GM18907 (cell line): ENCODE results near the gene NEIL1.
"Not testable (repeated sequence)": the region's sequence is repeated elsewhere in the genome, so short reads cannot be mapped to it uniquely, and the experiment has no call there.

ENCODE experiments used
- ATAC-seq: cut with Tn5 transposase; IDR thresholded peaks from one replicate; pipeline ENCODE4 v1.9.1; 2021; ENCODE audit warnings: mild to moderate bottlenecking, moderate library complexity; ENCODE audit not compliant: unreplicated experiment

Gene NEIL1

DNA sequence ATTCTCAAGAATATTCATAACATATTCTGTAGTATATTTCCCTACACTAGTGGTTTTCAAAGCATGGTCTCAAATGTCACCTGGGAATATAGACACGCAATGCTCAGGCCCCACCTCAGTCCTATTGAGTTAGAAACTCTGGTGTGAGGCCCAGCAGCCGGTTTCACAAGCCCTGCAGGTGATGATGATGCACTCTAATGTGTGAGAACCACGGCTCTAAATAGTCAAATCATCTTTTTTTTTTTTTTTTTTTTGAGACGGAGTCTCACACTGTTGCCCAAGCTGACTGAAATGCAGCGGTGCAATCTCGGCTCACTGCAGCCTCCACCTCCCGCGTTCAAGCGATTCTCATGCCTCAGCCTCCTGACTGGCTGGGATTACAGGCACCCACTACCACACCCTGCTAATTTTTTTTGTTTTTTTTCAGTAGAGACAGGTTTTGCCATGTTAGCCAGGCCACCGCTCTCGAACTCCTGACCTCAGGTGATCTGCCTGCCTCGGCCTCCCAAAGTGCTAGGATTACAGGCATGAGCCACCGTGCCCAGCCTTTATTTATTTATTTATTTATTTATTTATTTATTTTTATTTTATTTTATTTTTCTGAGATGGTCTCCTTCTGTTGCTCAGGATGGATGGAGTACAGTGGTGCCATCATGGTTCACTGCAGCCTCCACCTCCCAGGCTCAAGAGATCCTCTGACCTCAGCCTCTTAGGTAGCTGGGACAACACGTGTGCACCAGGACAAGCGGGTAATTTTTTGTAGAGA is 13.0 kb upstream of the NEIL1 start:
- not testable (repeated sequence) for ATAC-seq

DNA sequence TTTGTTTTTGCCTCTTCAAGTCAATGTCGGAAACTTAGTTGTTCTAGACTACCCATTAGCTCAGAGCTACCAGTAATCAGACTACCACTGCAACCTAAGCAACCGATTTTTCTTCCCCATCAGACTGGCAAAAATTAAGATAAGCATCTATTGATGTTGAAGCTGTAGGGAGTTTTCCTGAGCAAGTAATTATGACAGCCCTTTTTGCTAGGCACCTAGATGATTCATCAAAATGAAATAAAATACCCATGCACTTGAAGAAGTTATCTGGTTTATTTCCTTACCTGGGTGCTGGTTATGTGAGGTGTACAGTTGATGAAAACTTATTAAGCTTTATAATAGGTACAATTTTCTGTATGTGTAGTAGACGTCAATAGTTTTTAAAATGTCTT is 11.5 kb upstream of the NEIL1 start:
- ATAC-seq, result no peak

DNA sequence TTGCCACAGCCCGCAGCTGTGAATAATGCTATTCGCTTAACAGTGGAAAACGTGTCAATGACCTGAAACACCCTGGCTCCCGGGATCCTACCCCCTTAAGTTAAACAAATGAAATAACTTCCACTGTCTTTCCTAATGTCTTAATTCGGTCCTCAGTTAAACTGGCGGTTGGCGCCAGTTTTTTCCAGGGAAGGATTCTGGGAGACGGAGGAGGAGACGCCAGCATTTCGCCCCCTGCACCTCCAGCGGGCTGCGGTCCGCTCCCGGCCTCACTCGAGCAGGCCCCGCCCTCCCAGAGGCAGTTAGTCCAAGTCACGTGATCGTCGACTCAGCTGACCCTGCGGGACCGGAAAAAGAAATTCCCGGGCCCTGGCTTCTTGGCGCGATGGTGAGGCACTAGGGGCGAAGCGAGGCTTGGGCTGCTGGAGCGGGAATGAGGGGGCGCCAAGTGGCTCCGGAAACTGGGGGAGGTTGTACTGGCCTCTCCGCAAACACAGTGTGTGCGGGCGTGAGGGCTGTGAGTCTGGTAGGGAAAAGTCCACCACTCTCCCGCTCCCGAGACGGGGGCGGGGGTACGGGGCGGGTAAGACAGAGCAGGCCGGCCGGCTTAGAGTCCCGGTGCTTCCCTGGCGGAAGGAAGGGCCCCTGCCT is 11.0 kb upstream of the NEIL1 start, which contains the start of gene COMMD4:
TSS of gene COMMD4 (plus strand) at position 359 of the 651 bp plus-strand sequence. CDS start at position 386, 27 bp downstream.
- ATAC-seq, result no peak

DNA sequence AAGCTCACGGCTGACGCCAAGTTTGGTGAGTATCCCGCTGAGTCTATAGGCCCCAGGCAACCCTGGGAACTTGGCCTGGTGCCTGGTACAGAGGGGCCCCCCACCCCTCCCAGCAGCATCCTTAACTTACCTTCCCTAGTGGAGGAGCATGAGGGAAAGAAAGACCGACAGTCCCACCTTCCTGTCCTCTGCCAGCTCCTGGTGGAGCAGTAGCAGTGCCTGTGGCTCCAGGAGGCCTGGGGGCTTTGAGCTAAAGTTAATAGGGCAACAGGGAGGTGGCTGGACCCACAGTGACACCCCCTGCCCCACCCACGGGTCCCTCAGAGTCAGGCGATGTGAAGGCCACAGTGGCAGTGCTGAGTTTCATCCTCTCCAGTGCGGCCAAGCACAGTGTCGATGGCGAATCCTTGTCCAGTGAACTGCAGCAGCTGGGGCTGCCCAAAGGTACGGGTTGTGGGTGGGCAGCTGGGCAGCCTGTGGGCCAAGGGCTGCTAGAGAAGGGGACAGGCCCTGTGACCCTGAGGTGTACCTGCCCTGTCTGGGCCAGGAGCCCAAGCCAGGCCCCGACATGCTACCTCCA is 8.1 kb upstream of the NEIL1 start:
- ATAC-seq, result no peak

DNA sequence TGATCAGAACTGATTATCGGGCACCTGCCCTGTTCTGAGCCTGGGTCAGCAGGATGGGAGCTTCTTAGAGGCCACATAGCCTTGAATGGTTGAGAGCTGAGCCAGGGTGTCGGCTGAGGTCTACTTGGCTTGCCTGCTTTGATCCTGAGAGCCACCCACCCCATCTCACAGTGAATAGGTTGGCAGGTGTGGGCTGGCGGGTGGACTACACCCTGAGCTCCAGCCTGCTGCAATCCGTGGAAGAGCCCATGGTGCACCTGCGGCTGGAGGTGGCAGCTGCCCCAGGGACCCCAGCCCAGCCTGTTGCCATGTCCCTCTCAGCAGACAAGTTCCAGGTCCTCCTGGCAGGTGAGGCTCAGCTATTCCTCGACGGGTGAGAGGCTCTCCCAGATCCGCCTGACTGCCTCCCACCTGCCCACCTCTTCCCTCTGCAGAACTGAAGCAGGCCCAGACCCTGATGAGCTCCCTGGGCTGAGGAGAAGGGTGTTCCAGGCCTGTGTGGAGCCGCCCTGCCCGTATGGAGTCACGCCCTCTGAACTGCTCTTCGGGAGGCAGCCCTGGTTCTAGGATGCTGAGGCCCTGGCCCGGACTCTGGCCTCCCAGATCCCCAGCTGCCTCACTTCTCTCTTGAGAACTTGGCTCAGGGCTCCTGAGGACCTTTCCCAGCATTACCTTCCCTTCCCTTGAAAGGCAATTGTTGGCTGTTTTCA is 7.2 kb upstream of the NEIL1 start:
- no peak for ATAC-seq

DNA sequence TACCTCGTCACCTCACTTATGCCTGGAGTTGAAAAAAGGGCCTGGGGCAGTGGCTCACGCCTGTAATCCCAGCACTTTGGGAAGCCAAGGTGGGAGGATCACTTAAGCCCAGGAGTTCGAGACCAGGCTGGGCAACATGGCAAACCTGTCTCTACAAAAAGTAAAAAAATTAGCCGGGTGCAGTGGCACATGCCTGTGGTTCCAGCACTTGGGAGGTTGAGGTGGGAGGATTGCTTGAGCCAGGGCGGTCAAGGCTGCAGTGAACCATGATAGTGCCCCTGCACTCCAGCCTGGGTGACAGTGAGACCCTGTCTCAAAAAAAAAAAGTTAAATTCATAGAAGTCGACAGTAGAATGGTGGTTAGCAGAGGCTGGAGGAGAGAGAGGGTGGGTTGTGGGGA is 4.6 kb upstream of the NEIL1 start:
- ATAC-seq, result no peak

DNA sequence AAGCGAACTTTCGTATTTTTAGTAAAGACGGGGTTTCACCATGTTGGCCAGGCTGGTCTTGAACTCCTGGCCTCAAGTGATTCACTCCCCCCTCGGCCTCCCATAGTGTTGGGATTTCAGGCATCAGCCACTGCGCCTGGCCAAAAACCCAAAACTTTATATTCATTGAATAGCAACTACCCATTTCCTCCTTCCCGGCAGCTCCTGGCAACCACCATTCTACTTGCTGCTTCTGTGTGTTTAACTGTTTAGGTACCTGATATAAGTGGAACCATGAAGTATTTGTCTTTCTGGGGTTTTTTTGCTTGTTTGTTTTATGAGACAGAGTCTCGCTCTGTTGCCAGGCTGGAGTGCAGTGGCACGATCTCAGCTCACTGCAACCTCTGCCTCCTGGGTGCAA is 2.9 kb upstream of the NEIL1 start:
- ATAC-seq, result not testable (repeated sequence)

DNA sequence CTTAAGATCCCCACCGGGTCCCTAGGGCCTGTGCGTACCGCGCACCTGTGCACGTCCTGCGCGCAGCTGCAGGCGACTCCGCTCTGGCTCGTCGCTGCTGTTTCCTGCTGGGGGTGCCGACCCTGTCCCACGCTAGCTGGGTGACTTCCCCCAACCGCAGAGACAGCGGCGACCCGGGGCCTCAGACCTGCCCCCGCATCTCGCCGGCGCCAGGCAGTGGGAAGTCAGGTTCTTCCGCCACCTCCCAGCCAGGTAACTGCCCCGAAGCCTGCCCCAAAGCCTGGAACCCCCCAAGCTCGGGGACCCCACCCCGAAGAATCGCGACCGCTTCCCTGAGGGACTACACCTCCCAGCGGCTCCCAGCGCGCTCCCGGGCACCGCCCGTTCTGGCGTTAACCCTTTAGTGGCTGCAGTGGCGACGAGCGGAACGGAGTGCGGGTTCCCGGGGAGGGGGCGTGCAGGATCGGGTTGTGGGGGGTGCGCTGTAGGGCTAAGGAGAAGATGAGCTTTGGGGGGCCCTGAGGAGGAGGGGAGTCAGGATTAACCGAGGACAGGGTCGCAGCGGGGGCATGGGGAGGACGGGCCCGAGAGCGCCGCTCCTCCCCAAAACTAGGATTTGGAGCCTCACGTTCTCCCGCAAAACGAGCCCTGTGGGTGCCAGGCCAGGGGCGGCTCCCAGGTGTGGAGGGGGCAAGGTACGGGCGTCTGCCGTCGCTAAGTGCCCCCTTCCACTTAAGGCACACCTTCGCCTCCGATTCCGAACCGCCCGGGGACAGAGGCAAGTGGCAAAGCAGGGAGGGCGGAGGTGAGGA is 589 bp downstream of the NEIL1 start:
- no peak for ATAC-seq

DNA sequence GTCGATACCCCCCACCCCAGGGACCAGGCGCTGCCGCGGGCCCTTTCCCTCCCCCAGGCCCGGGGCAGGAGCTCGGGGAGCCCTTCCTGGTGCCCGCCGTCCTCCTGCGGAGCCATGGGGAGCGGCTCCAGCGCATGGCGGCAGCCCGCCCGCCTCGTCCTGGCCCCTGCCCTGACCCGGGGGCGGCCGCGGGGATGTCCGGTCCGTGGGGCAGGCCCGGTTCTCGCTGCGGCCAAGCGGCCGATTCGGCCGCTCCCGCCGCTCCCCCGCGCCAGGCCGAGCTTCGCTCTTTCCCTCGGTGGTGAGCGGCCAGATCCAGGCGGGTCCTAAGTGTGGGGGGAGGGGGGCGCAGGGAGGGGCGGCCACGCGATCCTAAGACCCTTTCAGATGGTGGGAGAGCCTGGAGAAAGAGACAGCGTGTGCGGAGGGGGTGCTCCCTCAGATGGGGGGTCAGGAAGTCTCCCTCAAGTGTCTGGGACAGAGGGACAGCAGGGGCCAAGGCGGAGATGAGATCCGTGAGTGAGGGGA is 1.3 kb downstream of the NEIL1 start:
- no peak for ATAC-seq

DNA sequence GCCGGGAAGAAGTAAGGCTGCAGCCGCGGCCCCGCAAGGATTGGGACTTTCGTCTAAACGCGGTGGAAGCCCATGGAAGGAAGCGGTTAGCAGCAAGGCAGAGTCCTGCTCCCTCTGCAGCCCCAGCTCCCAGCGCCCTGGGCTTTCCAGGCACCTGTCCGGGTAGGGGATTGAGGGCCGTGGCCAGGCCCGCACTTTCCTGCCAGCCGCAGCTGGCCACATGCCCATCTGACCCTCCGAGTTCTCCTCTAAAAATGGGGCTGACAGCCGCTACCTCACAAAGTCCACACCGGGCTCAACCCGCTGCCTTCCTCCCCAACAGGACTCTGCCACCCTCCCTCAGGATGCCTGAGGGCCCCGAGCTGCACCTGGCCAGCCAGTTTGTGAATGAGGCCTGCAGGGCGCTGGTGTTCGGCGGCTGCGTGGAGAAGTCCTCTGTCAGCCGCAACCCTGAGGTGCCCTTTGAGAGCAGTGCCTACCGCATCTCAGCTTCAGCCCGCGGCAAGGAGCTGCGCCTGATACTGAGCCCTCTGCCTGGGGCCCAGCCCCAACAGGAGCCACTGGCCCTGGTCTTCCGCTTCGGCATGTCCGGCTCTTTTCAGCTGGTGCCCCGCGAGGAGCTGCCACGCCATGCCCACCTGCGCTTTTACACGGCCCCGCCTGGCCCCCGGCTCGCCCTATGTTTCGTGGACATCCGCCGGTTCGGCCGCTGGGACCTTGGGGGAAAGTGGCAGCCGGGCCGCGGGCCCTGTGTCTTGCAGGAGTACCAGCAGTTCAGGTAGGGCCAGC is 1.9 kb downstream of the NEIL1 start:
- no peak for ATAC-seq

DNA sequence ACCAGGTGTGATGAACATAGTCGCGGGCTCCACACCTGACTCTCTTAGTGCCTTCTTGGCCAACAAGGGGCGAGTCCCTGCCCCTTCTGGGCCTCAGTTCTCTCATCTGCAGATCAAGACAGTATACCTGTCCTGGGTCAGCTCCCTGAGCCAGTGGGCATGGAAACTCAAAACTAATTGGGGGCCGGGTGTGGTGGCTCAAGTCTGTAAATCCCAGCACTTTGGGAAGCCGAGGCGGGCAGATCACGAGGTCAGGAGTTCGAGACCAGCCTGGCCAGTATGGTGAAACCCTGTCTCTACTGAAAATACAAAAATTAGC is 2.5 kb downstream of the NEIL1 start:
- ATAC-seq, result not testable (repeated sequence)

DNA sequence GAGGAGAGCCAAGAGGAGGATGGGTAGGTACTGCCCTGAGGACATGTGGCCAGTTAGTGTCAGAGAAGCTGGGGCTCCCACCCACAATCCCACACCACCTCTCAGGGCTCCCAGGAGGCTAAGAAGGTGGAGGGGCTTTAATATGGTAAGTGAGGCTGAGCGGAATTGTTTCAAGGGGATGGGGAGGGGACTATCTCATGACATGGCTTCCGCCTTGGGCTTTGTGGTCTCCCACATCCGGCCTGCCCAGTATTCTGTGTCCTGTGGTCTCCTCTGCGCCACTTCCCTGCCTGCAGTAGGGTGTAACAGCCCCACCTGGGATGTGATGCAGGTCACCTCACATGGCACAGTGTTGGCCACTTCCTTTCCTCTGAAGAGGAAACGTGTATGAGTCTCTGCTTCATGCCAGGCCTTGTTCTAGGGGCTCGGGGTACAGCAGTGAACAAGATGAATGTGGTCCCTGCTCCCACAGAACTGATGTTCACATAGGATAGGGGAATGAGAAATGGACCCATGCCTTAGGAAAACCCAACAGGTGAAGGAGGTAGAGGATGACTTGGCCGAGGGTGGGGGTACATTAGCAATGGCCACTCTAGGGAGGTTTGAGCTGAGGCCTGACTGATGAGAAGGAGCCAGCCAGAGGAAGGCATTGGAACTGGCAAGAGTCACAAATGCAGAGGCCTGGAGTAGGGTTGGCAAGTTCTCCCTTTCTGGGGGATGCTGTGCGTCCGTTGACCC is 3.2 kb downstream of the NEIL1 start:
- peak; percentile 50 for ATAC-seq

DNA sequence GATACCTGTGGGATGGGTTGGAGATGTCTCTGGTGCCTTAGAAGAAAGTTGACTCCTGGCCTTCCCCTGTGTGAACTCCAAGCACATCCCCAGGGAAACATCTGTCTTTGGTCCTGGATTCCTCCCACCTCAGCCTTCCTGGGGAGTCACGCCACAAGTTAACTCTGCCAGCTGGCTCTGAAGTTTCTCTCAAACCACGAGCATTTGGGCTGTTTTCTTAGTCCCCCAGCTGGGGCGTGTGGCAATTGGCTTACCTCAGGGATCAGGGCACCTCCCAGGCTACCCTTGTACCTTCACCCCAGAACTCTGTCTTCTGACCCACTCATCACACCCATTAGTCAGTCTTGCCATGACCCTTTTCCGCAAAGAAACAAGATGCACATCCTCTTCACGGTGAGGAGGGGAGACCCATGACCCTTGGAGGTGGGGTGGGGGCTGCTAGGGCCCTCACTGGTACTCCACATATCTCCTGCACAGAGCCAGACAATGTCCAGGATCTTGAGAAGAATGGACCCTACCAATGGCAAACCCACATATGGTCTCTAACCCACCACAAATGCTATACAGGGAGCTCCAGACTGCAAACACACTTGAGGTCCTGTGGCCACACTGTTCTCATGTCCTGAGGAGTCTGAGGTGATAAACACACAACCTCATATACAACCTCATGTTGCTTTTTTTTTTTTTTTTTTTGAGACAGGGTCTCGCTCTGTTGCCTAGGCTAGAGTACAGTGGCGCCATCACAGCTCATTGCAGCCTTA is 3.9 kb downstream of the NEIL1 start:
- no peak for ATAC-seq

DNA sequence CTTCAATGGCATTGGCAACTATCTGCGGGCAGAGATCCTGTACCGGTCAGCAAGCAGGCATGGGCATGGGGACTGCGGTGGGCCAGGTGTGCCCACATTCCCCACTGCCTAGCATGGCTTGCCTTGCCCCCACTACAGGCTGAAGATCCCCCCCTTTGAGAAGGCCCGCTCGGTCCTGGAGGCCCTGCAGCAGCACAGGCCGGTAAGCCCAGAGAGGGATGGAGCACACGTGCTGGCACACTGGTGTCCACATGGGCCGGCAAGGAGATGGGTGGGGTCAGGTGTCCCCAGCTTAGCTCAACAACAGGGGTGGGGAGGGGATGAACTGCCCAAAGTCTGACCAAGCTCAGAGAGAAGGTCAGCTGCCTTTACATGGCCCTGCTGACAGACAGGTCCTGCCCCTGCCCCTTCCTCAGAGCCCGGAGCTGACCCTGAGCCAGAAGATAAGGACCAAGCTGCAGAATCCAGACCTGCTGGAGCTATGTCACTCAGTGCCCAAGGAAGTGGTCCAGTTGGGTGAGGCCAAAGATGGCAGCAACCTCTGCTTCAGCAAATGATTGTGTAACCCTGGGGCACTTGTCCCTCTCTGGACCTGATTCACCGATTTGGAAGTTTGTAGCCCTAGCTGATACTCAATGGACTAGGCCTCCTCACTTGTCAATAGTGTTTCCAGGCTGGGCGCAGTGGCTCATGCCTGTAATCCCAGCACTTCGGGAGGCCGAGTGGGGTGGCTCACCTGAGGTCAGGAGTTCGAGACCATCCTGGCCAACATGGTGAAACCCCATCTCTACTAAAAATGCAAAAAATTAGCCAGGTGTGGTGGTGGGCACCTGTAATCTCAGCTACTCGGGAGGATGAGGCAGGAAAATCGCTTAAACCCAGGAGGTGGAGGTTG is 5.6 kb downstream of the NEIL1 start:
- no peak for ATAC-seq

DNA sequence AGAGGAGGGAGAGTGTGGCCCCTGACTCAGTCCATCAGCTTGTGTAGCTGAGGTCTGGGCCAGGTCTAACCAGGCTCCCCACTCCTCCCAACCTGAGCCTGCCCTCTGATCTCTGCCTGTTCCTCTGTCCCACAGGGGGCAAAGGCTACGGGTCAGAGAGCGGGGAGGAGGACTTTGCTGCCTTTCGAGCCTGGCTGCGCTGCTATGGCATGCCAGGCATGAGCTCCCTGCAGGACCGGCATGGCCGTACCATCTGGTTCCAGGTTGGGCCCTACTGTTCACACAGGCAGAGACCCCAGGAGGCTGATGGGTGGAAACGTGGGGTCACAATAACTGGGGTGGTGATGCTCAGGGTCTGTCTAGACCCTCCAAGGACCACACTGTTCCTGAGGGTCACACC is 6.8 kb downstream of the NEIL1 start:
- ATAC-seq, result no peak

DNA sequence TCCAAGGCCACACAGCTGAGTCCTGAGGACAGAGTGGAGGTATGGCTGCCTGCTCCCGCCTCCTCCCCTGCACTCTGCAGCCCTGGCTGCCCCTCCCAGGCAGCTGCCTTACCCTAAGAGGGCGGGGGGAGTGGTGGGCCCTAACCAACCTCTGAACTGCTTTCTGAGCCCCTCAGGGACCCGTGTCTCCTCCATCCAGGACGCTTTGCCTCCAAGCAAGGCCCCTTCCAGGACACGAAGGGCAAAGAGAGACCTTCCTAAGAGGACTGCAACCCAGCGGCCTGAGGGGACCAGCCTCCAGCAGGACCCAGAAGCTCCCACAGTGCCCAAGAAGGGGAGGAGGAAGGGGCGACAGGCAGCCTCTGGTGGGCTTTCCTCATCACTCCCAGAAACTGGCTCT is 7.6 kb downstream of the NEIL1 start:
- no peak for ATAC-seq

DNA sequence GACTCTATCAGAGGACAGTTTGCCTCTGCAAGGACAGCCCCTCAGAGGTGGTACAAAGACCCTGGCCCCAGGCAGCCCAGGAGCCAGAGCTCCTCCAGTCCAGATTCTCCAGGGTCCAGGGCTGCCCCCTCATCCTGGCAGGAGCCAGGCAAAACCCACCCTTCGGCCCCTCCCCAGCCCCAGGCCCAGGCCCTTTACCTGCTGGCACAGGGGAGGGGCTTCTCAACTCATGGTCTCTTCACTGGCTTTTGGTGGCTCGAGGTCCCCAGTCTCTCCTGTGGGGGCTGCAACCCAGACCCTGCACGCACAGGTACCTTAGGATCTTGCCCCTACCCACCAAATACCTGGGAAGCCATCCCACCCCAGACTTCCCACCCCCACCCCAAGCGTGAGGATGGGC is 8.5 kb downstream of the NEIL1 start:
- no peak for ATAC-seq
